Measurements from ENCODE around the gene SNW1.

Gene SNW1

GRCh38 chr14:77760381-77761204 is at the start of gene SNW1:
Gene SNW1, minus strand, starts transcription at chr14:77761156. Its CDS starts 29 bp downstream, at chr14:77761127.
- peak; percentile 73 for DNase-seq (ENCODE audit: low read depth)
- TF ChIP-seq, protein P1, sequence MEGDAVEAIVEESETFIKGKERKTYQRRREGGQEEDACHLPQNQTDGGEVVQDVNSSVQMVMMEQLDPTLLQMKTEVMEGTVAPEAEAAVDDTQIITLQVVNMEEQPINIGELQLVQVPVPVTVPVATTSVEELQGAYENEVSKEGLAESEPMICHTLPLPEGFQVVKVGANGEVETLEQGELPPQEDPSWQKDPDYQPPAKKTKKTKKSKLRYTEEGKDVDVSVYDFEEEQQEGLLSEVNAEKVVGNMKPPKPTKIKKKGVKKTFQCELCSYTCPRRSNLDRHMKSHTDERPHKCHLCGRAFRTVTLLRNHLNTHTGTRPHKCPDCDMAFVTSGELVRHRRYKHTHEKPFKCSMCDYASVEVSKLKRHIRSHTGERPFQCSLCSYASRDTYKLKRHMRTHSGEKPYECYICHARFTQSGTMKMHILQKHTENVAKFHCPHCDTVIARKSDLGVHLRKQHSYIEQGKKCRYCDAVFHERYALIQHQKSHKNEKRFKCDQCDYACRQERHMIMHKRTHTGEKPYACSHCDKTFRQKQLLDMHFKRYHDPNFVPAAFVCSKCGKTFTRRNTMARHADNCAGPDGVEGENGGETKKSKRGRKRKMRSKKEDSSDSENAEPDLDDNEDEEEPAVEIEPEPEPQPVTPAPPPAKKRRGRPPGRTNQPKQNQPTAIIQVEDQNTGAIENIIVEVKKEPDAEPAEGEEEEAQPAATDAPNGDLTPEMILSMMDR (conservative IDR thresholded peaks at IDR 0.05; ENCODE audit: low read depth, low read length) = no peak
- peak within 1 kb of the TSS; percentile 78 for H3K4me3 ChIP-seq (ENCODE audit: low read depth, low read length)

DNA sequence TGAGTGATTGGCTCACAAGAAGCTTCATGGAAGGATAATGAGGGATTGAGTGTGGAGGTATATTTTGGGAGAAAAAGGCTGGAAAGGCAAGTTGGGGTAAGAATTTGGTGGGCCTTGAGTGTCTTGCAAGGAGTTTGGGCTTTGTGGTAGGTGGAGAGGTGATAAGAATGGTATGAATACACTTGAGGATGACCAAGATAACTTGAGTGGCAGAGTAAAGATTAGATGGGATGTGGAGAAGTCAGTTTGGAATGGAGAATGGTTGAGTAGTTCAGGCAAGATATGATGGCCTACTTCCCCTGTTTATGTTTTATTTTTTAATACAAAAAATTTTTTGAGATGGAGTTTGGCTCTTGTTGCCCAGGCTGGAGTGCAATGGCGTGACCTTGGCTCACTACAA is 48.1 kb upstream of the SNW1 start:
- H3K4me3 ChIP-seq (ENCODE audit: low read depth, low read length) = no peak overlapping the region
- TF ChIP-seq, protein P1 (conservative IDR thresholded peaks at IDR 0.05; ENCODE audit: low read depth, low read length) = no peak
- no peak for DNase-seq (ENCODE audit: low read depth)

DNA sequence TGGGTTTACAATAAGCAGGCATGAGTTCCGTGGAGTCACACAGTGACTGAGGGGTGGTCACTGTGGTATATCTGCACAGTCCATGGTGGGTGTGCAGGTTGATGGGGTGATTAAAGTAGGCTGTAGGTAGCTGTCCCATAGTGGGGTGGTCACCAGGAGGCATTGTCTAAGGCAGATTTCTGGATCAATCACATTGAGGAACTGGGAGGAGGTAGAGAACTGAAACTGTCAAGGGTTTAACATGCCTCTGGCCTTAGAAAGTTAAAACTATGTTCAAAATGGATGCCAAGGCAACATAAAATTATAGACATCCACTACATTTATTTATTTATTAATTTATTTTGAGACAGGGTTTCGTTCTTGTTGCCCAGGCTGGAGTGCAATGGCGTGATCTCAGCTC is 47.3 kb upstream of the SNW1 start:
- TF ChIP-seq, protein P1 (conservative IDR thresholded peaks at IDR 0.05; ENCODE audit: low read depth, low read length) = no peak
- no peak overlapping the region for H3K4me3 ChIP-seq (ENCODE audit: low read depth, low read length)
- no peak for DNase-seq (ENCODE audit: low read depth)

GRCh38 chr14:77805706-77806105 is 44.8 kb upstream of the SNW1 start:
- TF ChIP-seq, protein P1 (conservative IDR thresholded peaks at IDR 0.05; ENCODE audit: low read depth, low read length) = no peak
- DNase-seq (ENCODE audit: low read depth) = no peak
- no peak overlapping the region for H3K4me3 ChIP-seq (ENCODE audit: low read depth, low read length)

DNA sequence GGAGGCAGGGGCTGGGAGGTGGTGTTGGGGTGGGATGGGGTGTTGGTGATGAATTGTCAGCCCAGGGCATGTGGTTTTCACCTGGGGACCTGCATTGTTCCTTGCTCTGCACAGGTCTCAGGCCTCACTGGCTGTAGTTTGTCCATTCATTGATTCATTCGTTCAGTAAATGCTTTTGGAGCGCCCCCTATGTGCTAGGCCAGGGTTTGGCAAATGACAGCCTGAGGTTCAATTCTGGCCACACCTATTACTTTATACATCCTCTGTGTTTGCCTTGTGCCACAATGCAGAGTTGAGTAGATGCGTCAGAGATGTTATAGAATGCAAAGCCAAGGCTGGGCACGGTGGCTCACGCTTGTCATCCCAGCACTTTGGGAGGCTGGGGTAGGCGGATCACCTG is 43.6 kb upstream of the SNW1 start:
- DNase-seq (ENCODE audit: low read depth) = peak; percentile 22
- H3K4me3 ChIP-seq (ENCODE audit: low read depth, low read length) = no peak overlapping the region
- TF ChIP-seq, protein P1 (conservative IDR thresholded peaks at IDR 0.05; ENCODE audit: low read depth, low read length) = peak; percentile 54

DNA sequence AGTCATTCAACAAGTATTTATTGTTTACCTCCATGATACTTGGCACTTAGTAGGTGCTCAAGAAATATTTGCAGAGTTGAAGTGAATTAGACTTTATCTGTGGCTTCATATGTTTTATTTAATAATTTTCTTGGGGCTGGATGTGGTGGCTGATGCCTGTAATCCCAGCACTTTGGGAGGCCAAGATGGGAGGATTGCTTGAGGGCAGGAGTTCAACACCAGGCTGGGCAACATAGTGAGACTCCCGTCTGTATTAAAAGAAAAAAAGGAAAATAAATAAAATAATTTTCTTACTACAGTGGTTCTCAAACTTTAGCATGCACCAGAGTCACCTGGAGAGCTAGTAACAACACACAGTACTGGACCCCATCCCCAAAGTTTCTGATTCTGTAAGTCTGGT is 39.9 kb upstream of the SNW1 start:
- H3K4me3 ChIP-seq (ENCODE audit: low read depth, low read length) = peak overlapping the region; percentile 85
- TF ChIP-seq, protein P1 (conservative IDR thresholded peaks at IDR 0.05; ENCODE audit: low read depth, low read length) = no peak
- no peak for DNase-seq (ENCODE audit: low read depth)

Data from choroid plexus epithelial cell (primary cell).